Endometrial microvascular endothelial cells (primary cell): ENCODE results near the gene CRLF3. TPM values are rescaled to one million over a fixed set of nuclear protein-coding genes. Genes with fewer than 3 reads are reported as not detected.
"Not testable (repeated sequence)": the region's sequence is repeated elsewhere in the genome, so short reads cannot be mapped to it uniquely, and the experiment has no call there.

Source experiments
- in situ Hi-C: cut with HindIII; loops from 2 replicates; pipeline ENCODE4 v1.10.0; 2017; ENCODE audit warnings: low sequenced_read_pairs, low pct_unique_long_range_greater_than_20kb; ENCODE audit errors: inconsistent ontology term
- total RNA-seq: library from RNA; depleted of rRNA; stranded (reverse); fragments of >200 nt; gene quantifications from one replicate; pipeline ENCODE4 v1.2.3, GENCODE V29; 2015; ENCODE audit errors: inconsistent ontology term

The CRLF3 gene
- total RNA-seq, 1 donor from 2014 or later, result 23.1 TPM

GRCh38 chr17:30819971-30820705, 4.4 kb downstream of the CRLF3 start:
- in situ Hi-C loops, result no loop called here

- in situ Hi-C loops, result no loop called here
These were observed 8.3 kb downstream of the CRLF3 start for GRCh38 chr17:30816165-30816564.

- in situ Hi-C loops, result not testable (repeated sequence)
These were observed 9.6 kb downstream of the CRLF3 start for GRCh38 chr17:30814860-30815259.

GRCh38 chr17:30814236-30814635, 10.3 kb downstream of the CRLF3 start:
- in situ Hi-C loops, result not testable (repeated sequence)

- in situ Hi-C loops, result no loop called here
These were observed 12.0 kb downstream of the CRLF3 start for GRCh38 chr17:30812218-30813177.

- in situ Hi-C loops, result no loop called here
These were observed 14.6 kb downstream of the CRLF3 start for GRCh38 chr17:30809867-30810266.

GRCh38 chr17:30808785-30809286, 15.7 kb downstream of the CRLF3 start:
- in situ Hi-C loops, result no loop called here

- in situ Hi-C loops, result no loop called here
These were observed 16.6 kb downstream of the CRLF3 start for GRCh38 chr17:30807896-30808295.

- in situ Hi-C loops, result no loop called here
These were observed 18.5 kb downstream of the CRLF3 start for GRCh38 chr17:30805944-30806456.

GRCh38 chr17:30801671-30802070, 22.8 kb downstream of the CRLF3 start:
- in situ Hi-C loops, result no loop called here

- in situ Hi-C loops, result no loop called here
These were observed 28.5 kb downstream of the CRLF3 start for GRCh38 chr17:30796016-30796415.

- in situ Hi-C loops, result no loop called here
These were observed 30.1 kb downstream of the CRLF3 start for GRCh38 chr17:30794372-30794771.

GRCh38 chr17:30793282-30793977, 31.1 kb downstream of the CRLF3 start:
- in situ Hi-C loops, result no loop called here

GRCh38 chr17:30790279-30790678, 34.2 kb downstream of the CRLF3 start:
- in situ Hi-C loops, result no loop called here

- in situ Hi-C loops, result no loop called here
These were observed 35.6 kb downstream of the CRLF3 start for GRCh38 chr17:30788918-30789317.

- in situ Hi-C loops, result no loop called here
These were observed 42.3 kb downstream of the CRLF3 start for GRCh38 chr17:30782206-30782605.

- in situ Hi-C loops, result no loop called here
These were observed 44.1 kb downstream of the CRLF3 start for GRCh38 chr17:30780343-30780742.

GRCh38 chr17:30768771-30769170, 55.7 kb downstream of the CRLF3 start:
- in situ Hi-C loops, result not testable (repeated sequence)
